ENCODE measurements around the gene RANBP17.

RANBP17 gene

GRCh38 chr5:171143171-171143570, 281.4 kb downstream of the RANBP17 start:
- Histone ChIP-seq H3K4me1 (ENCODE audit: low read length) (no peaks in the 10 kb centered on the region), H3K27me3 (replicated peaks; ENCODE audit: insufficient read depth, low read length) (no peaks in the 10 kb centered on the region), H4K20me1 (ENCODE audit: insufficient read depth, low read length) (no peaks in the 10 kb centered on the region), H3K9ac (ENCODE audit: low read length) (no peak overlapping the region), H3F3A (ENCODE audit: insufficient read depth, low read length) (no peaks in the 10 kb centered on the region), H3K9me3 (replicated peaks; ENCODE audit: insufficient read depth, low read length) (no peaks in the 10 kb centered on the region), H3K27ac (ENCODE audit: low read length) (no peak overlapping the region), H3K9me2 (replicated peaks; ENCODE audit: insufficient read depth, low read length) (no peaks in the 10 kb centered on the region), H3K4me2 (ENCODE audit: low read depth, low read length) (no peak overlapping the region), H3K4me3 (ENCODE audit: low read length) (no peak overlapping the region), H2AFZ (ENCODE audit: low read length) (no peak overlapping the region), H3K79me2 (ENCODE audit: low read length) (no peaks in the 10 kb centered on the region), H3K36me3 (replicated peaks; ENCODE audit: insufficient read depth, low read length) (no peaks in the 10 kb centered on the region)
- no peak for TF ChIP-seq CTCF (IDR thresholded peaks at IDR 0.05; ENCODE audit: low read length)
- TF ChIP-seq EZH2phosphoT487 (IDR thresholded peaks at IDR 0.05; ENCODE audit: low read length): no peak
- no peak for TF ChIP-seq EZH2 (optimal IDR thresholded peaks at IDR 0.05; ENCODE audit: low read depth, low read length)
- no peak for DNase-seq

GRCh38 chr5:171143926-171144325, 282.1 kb downstream of the RANBP17 start:
- Histone ChIP-seq H3K36me3 (replicated peaks; ENCODE audit: insufficient read depth, low read length) (no peaks in the 10 kb centered on the region), H2AFZ (ENCODE audit: low read length) (no peak overlapping the region), H3K4me3 (ENCODE audit: low read length) (no peak overlapping the region), H3K79me2 (ENCODE audit: low read length) (no peaks in the 10 kb centered on the region), H3K27me3 (replicated peaks; ENCODE audit: insufficient read depth, low read length) (no peaks in the 10 kb centered on the region), H3F3A (ENCODE audit: insufficient read depth, low read length) (no peaks in the 10 kb centered on the region), H3K4me2 (ENCODE audit: low read depth, low read length) (no peak overlapping the region), H3K27ac (ENCODE audit: low read length) (no peak overlapping the region), H3K4me1 (ENCODE audit: low read length) (no peaks in the 10 kb centered on the region), H4K20me1 (ENCODE audit: insufficient read depth, low read length) (no peaks in the 10 kb centered on the region), H3K9me2 (replicated peaks; ENCODE audit: insufficient read depth, low read length) (no peaks in the 10 kb centered on the region), H3K9me3 (replicated peaks; ENCODE audit: insufficient read depth, low read length) (no peaks in the 10 kb centered on the region), H3K9ac (ENCODE audit: low read length) (no peak overlapping the region)
- no peak for DNase-seq
- TF ChIP-seq CTCF (IDR thresholded peaks at IDR 0.05; ENCODE audit: low read length) (no peak), EZH2 (optimal IDR thresholded peaks at IDR 0.05; ENCODE audit: low read depth, low read length) (no peak), EZH2phosphoT487 (IDR thresholded peaks at IDR 0.05; ENCODE audit: low read length) (no peak)

GRCh38 chr5:171149333-171149732, 287.5 kb downstream of the RANBP17 start:
- peak overlapping the region; percentile 75 for H3K4me2 ChIP-seq (ENCODE audit: low read depth, low read length)
- peak overlapping the region; percentile 61; the same call in 1 of the 2 replicates for H3K27ac ChIP-seq (ENCODE audit: low read length)
- peak overlapping the region; percentile 71 for H2AFZ ChIP-seq (ENCODE audit: low read length)
- H3K36me3 ChIP-seq (replicated peaks; ENCODE audit: insufficient read depth, low read length): no peaks in the 10 kb centered on the region
- no peaks in the 10 kb centered on the region for H3K9me2 ChIP-seq (replicated peaks; ENCODE audit: insufficient read depth, low read length)
- no peaks in the 10 kb centered on the region for H3K9me3 ChIP-seq (replicated peaks; ENCODE audit: insufficient read depth, low read length)
- no peaks in the 10 kb centered on the region; the same call in 1 of the 2 replicates for H3K4me1 ChIP-seq (ENCODE audit: low read length)
- no peaks in the 10 kb centered on the region for H4K20me1 ChIP-seq (ENCODE audit: insufficient read depth, low read length)
- no peaks in the 10 kb centered on the region for H3K27me3 ChIP-seq (replicated peaks; ENCODE audit: insufficient read depth, low read length)
- no peak for TF ChIP-seq EZH2 (optimal IDR thresholded peaks at IDR 0.05; ENCODE audit: low read depth, low read length)
- no peak for TF ChIP-seq CTCF (IDR thresholded peaks at IDR 0.05; ENCODE audit: low read length)
- no peak for TF ChIP-seq EZH2phosphoT487 (IDR thresholded peaks at IDR 0.05; ENCODE audit: low read length)
- H3K4me3 ChIP-seq (ENCODE audit: low read length): peak overlapping the region; percentile 54
- H3K9ac ChIP-seq (ENCODE audit: low read length): peak overlapping the region; percentile 36; the same call in 1 of the 2 replicates
- no peaks in the 10 kb centered on the region for H3K79me2 ChIP-seq (ENCODE audit: low read length)
- DNase-seq: peak; percentile 71
- H3F3A ChIP-seq (ENCODE audit: insufficient read depth, low read length): peaks cover 8% of the 10 kb centered on the region; the same call in 1 of the 2 replicates

Measured in MM.1S (cell line).